ENCODE results near the gene OR5AC2. TPM values are rescaled to one million over a fixed set of nuclear protein-coding genes. Genes with fewer than 3 reads are reported as not detected.

OR5AC2 gene
- total and polyA plus RNA-seq, 2 of the 13 experiments (the other 11 are each of a cell fraction or from before 2014, with no cell fraction given): not detected

- 0 out of 2 replicates have a peak, but pooled peaks have one; percentile 24 for TF ChIP-seq ZNF614 (CRISPR knock-in tag; IDR thresholded peaks at IDR 0.05; ENCODE audit: borderline replicate concordance)
- TF ChIP-seq MTA3 (CRISPR knock-in tag; IDR thresholded peaks at IDR 0.05): no peak
- 0 out of 2 replicates have a peak, but pooled peaks have one; percentile 18 for TF ChIP-seq KDM3A (CRISPR knock-in tag; IDR thresholded peaks at IDR 0.05; ENCODE audit: low read depth)
- TF ChIP-seq HNF4G (IDR thresholded peaks at IDR 0.05; ENCODE audit: borderline replicate concordance, low read depth, low read length): no peak
- 0 out of 2 replicates have a peak, but pooled peaks have one; percentile 36 for TF ChIP-seq HNF4G (CRISPR knock-in tag; IDR thresholded peaks at IDR 0.05; ENCODE audit: borderline replicate concordance, low read depth)
- 0 out of 2 replicates have a peak, but pooled peaks have one; percentile 17 for TF ChIP-seq KMT2B (CRISPR knock-in tag; IDR thresholded peaks at IDR 0.05)
- 0 out of 2 replicates have a peak, but pooled peaks have one; percentile 55 for TF ChIP-seq KLF11 (CRISPR knock-in tag; IDR thresholded peaks at IDR 0.05)
- TF ChIP-seq ZFP62 (CRISPR knock-in tag; IDR thresholded peaks at IDR 0.05): no peak
- 0 out of 2 replicates have a peak, but pooled peaks have one; percentile 32 for TF ChIP-seq ZKSCAN8 (CRISPR knock-in tag; IDR thresholded peaks at IDR 0.05; ENCODE audit: borderline replicate concordance)
- no peak for TF ChIP-seq ZNF34 (CRISPR knock-in tag; IDR thresholded peaks at IDR 0.05; ENCODE audit: borderline replicate concordance)
- no peak for TF ChIP-seq ZNF512B (CRISPR knock-in tag; IDR thresholded peaks at IDR 0.05; ENCODE audit: borderline replicate concordance)
- no peak for TF ChIP-seq ZNF761 (CRISPR knock-in tag; conservative IDR thresholded peaks at IDR 0.05)
- TF ChIP-seq TBL1XR1 (IDR thresholded peaks at IDR 0.05; ENCODE audit: borderline replicate concordance, low read length, partially characterized antibody): no peak
- TF ChIP-seq KAT8 (CRISPR knock-in tag; IDR thresholded peaks at IDR 0.05): 0 out of 2 replicates have a peak, but pooled peaks have one; percentile 33
- TF ChIP-seq, protein P1, sequence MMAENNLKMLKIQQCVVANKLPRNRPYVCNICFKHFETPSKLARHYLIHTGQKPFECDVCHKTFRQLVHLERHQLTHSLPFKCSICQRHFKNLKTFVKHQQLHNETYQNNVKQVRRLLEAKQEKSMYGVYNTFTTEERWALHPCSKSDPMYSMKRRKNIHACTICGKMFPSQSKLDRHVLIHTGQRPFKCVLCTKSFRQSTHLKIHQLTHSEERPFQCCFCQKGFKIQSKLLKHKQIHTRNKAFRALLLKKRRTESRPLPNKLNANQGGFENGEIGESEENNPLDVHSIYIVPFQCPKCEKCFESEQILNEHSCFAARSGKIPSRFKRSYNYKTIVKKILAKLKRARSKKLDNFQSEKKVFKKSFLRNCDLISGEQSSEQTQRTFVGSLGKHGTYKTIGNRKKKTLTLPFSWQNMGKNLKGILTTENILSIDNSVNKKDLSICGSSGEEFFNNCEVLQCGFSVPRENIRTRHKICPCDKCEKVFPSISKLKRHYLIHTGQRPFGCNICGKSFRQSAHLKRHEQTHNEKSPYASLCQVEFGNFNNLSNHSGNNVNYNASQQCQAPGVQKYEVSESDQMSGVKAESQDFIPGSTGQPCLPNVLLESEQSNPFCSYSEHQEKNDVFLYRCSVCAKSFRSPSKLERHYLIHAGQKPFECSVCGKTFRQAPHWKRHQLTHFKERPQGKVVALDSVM (CRISPR knock-in tag; IDR thresholded peaks at IDR 0.05): no peak
- peak; percentile 56; the same call in 1 of the 2 replicates for TF ChIP-seq TSC22D2 (CRISPR knock-in tag; IDR thresholded peaks at IDR 0.05; ENCODE audit: borderline replicate concordance)
- TF ChIP-seq ZNF781 (CRISPR knock-in tag; IDR thresholded peaks at IDR 0.05; ENCODE audit: borderline replicate concordance, not compliant biosample characterization): peak; percentile 35
- no peak for TF ChIP-seq ZNF615 (CRISPR knock-in tag; IDR thresholded peaks at IDR 0.05; ENCODE audit: borderline replicate concordance)
- 0 out of 2 replicates have a peak, but pooled peaks have one; percentile 8 for TF ChIP-seq RARA (CRISPR knock-in tag; IDR thresholded peaks at IDR 0.05)
- 0 out of 2 replicates have a peak, but pooled peaks have one; percentile 45 for TF ChIP-seq ERF (CRISPR knock-in tag; IDR thresholded peaks at IDR 0.05)
- TF ChIP-seq KDM5A (IDR thresholded peaks at IDR 0.05; ENCODE audit: borderline replicate concordance, low read length): 0 out of 2 replicates have a peak, but pooled peaks have one; percentile 28
- no peak for TF ChIP-seq ZBTB3 (CRISPR knock-in tag; IDR thresholded peaks at IDR 0.05; ENCODE audit: borderline replicate concordance, low read depth)
- 0 out of 2 replicates have a peak, but pooled peaks have one; percentile 29 for TF ChIP-seq ARID3A (IDR thresholded peaks at IDR 0.05; ENCODE audit: low read depth, low read length)
Measured at GRCh38 chr3:98039322-98040024, 47.5 kb upstream of the OR5AC2 start (continued).
